SW480 (cell line): ENCODE data around the gene SAFB.
"Not testable (repeated sequence)": the region's sequence is repeated elsewhere in the genome, so short reads cannot be mapped to it uniquely, and the experiment has no call there.

Experiments
- DNase-seq: peaks from one replicate; pipeline ENCODE4 v3.0.0-alpha.2; 2016; ENCODE audit warnings: low spot score

The SAFB gene

GRCh38 chr19:5684694-5685430, 62.0 kb downstream of the SAFB start:
- DNase-seq = no peak

- no peak for DNase-seq
Measured at GRCh38 chr19:5686326-5686646, 63.4 kb downstream of the SAFB start.

GRCh38 chr19:5686647-5687359, 63.9 kb downstream of the SAFB start:
- DNase-seq = peak; percentile 88

GRCh38 chr19:5687360-5688198, 64.7 kb downstream of the SAFB start:
- DNase-seq = no peak

- DNase-seq = not testable (repeated sequence)
Measured at GRCh38 chr19:5688262-5688881, 65.5 kb downstream of the SAFB start.

- peak; percentile 88 for DNase-seq
Measured at GRCh38 chr19:5690125-5690954, 67.5 kb downstream of the SAFB start, which contains the start of gene RPL36. Gene RPL36, plus strand, starts transcription at chr19:5690295. Its CDS starts 213 bp downstream, at chr19:5690508.

- DNase-seq = peak; percentile 65
Measured at GRCh38 chr19:5690955-5691821, 68.3 kb downstream of the SAFB start.

GRCh38 chr19:5691822-5692722, 69.2 kb downstream of the SAFB start:
- DNase-seq = no peak

GRCh38 chr19:5692723-5693194, 69.9 kb downstream of the SAFB start:
- DNase-seq = no peak

- peak; percentile 26 for DNase-seq
Measured at GRCh38 chr19:5693195-5694166, 70.6 kb downstream of the SAFB start.

GRCh38 chr19:5694167-5694955, 71.5 kb downstream of the SAFB start:
- no peak for DNase-seq

GRCh38 chr19:5694956-5695648, 72.2 kb downstream of the SAFB start:
- DNase-seq = no peak

- no peak for DNase-seq
Measured at GRCh38 chr19:5695649-5696195, 72.8 kb downstream of the SAFB start.

GRCh38 chr19:5696196-5697021, 73.5 kb downstream of the SAFB start:
- DNase-seq = no peak
